Smooth muscle cell (in vitro differentiated cells): ENCODE measurements around the gene PGAP6. TPM values are rescaled to one million over a fixed set of nuclear protein-coding genes. Genes with fewer than 3 reads are reported as not detected.
"Not testable (repeated sequence)": the region's sequence is repeated elsewhere in the genome, so short reads cannot be mapped to it uniquely, and the experiment has no call there.

Experiments used
- DNase-seq: peaks from one replicate; lab custom pipeline; 2025; ENCODE audit not compliant: unreplicated experiment; lab: John Stamatoyannopoulos, UW
- H2AFZ ChIP-seq: fragments of 200-600 bp; sonication (generic); 2 replicates; pipeline ENCODE4 v1.6.0; 2016; ENCODE audit warnings: antibody characterized with exemption, low read depth, mild to moderate bottlenecking
- H3F3A ChIP-seq: fragments of 200-600 bp; sonication (generic); 2 replicates; pipeline ENCODE4 v1.6.0; 2017; ENCODE audit warnings: antibody characterized with exemption, low read depth
- H3K27ac ChIP-seq: fragments of 200-600 bp; sonication (generic); 2 replicates; pipeline ENCODE4 v1.5.1; 2016; ENCODE audit warnings: low read depth, mild to moderate bottlenecking
- H3K27me3 ChIP-seq: fragments of 200-600 bp; sonication (generic); 2 replicates; pipeline ENCODE4 v1.6.1; 2016; ENCODE audit warnings: low read depth, mild to moderate bottlenecking
- H3K36me3 ChIP-seq: fragments of 200-600 bp; sonication (generic); 2 replicates; pipeline ENCODE4 v1.5.1; 2016; ENCODE audit warnings: low read depth
- H3K4me1 ChIP-seq: fragments of 200-600 bp; sonication (generic); 2 replicates; pipeline ENCODE4 v1.5.1; 2016; ENCODE audit warnings: low read depth
- H3K4me2 ChIP-seq: fragments of 200-600 bp; sonication (generic); 2 replicates; pipeline ENCODE4 v1.6.0; 2016; ENCODE audit warnings: mild to moderate bottlenecking
- H3K4me3 ChIP-seq: fragments of 200-600 bp; sonication (generic); 2 replicates; pipeline ENCODE4 v1.5.1; 2016; ENCODE audit warnings: mild to moderate bottlenecking
- H3K79me2 ChIP-seq: fragments of 200-600 bp; sonication (generic); 2 replicates; pipeline ENCODE4 v1.6.0; 2016; ENCODE audit warnings: low read depth, mild to moderate bottlenecking
- H3K9ac ChIP-seq: fragments of 200-600 bp; sonication (generic); 2 replicates; pipeline ENCODE4 v1.6.0; 2016; ENCODE audit warnings: low read depth
- H3K9me3 ChIP-seq: fragments of 200-600 bp; sonication (generic); replicated peaks from 2 replicates; pipeline ENCODE4 v1.5.1; 2016; ENCODE audit warnings: low read depth
- H4K20me1 ChIP-seq: fragments of 200-600 bp; sonication (generic); 2 replicates; pipeline ENCODE4 v1.6.0; 2016; ENCODE audit warnings: low read depth
- WGBS: methylation state at CpG from one replicate; pipeline ENCODE4 v1.1.7; 2016; ENCODE audit warnings: low lambda C conversion rate; 5-methylcytosine and 5-hydroxymethylcytosine counted together
- polyA plus RNA-seq: library from polyadenylated mRNA; unstranded; fragments of >200 nt; fragmentation: Nextera tagmentation; extraction: Ambion mirVana; gene quantifications from 2 replicates; pipeline ENCODE4 v1.2.1, GENCODE V29; 2016
- total RNA-seq: library from RNA; depleted of rRNA; stranded (reverse); fragments of >200 nt; gene quantifications from 2 replicates; pipeline ENCODE4 v1.2.3, GENCODE V29; 2014
- TF ChIP-seq, protein P1 (sequence below): fragments of 200-600 bp; sonication (generic); IDR thresholded peaks from 2 replicates; pipeline ENCODE4 v1.5.1; 2017; ENCODE audit warnings: borderline replicate concordance, mild to moderate bottlenecking, antibody characterized with exemption; ENCODE audit not compliant: insufficient read depth, poor library complexity, severe bottlenecking

The PGAP6 gene
- total and polyA plus RNA-seq, 2 experiments from 2014 or later, result 57.1 to 80.0 TPM

DNA sequence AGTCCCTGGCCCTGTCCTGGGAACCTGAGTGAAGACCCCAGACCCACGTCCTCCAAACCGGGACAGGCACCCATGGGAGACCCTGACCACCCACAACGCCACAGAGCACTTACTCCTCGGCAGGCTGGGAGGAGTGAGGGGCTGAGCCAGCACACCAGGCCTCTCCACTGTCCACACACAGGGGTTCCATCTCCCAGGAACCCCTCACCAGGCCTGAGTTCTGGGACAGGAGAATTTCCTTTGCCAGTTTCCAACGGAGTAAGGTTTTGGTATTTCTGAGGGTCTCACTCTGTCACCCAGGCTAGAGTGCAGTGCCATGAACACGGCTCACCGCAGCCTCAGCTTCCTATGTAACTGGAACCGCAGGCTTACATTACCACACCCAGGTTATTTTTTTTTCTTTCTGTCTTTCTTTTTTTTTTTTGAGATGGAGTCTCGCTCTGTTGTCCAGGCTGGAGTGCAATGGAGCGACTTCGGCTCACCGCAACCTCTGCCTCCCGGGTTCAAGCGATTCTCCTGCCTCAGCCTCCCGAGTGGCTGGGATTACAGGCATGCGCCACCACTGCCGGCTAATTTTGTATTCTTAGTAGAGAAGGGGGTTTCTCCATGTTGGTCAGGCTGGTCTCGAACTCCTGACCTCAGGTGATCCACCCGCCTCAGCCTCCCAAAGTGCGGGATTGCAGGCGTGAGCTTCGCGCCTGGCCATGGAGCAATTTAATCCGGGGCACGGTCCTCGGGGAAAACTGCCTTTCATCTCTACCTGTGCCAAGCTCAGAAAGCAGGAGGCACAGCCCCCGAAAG, 1.6 kb downstream of the PGAP6 start:
- peak overlapping the region; percentile 100 for H3K4me2 ChIP-seq
- H3K27ac ChIP-seq, result no peak overlapping the region
- no peak overlapping the region for H3K9ac ChIP-seq
- no peak for DNase-seq
- no peaks in the 10 kb centered on the region for H3K36me3 ChIP-seq
- H3K9me3 ChIP-seq, result no peaks in the 10 kb centered on the region
- no peak overlapping the region for H2AFZ ChIP-seq
- no peaks in the 10 kb centered on the region for H3F3A ChIP-seq
- H3K27me3 ChIP-seq, result no peaks in the 10 kb centered on the region
- H3K4me3 ChIP-seq, result peak overlapping the region; percentile 92
- TF ChIP-seq, protein P1, sequence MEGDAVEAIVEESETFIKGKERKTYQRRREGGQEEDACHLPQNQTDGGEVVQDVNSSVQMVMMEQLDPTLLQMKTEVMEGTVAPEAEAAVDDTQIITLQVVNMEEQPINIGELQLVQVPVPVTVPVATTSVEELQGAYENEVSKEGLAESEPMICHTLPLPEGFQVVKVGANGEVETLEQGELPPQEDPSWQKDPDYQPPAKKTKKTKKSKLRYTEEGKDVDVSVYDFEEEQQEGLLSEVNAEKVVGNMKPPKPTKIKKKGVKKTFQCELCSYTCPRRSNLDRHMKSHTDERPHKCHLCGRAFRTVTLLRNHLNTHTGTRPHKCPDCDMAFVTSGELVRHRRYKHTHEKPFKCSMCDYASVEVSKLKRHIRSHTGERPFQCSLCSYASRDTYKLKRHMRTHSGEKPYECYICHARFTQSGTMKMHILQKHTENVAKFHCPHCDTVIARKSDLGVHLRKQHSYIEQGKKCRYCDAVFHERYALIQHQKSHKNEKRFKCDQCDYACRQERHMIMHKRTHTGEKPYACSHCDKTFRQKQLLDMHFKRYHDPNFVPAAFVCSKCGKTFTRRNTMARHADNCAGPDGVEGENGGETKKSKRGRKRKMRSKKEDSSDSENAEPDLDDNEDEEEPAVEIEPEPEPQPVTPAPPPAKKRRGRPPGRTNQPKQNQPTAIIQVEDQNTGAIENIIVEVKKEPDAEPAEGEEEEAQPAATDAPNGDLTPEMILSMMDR, result no peak
- H4K20me1 ChIP-seq, result peaks cover 25% of the 10 kb centered on the region
- H3K4me1 ChIP-seq, result peaks cover 12% of the 10 kb centered on the region
- WGBS, result 78% methylated on average over 22 of the region's 27 CpGs
- H3K79me2 ChIP-seq, result peaks cover 30% of the 10 kb centered on the region

DNA sequence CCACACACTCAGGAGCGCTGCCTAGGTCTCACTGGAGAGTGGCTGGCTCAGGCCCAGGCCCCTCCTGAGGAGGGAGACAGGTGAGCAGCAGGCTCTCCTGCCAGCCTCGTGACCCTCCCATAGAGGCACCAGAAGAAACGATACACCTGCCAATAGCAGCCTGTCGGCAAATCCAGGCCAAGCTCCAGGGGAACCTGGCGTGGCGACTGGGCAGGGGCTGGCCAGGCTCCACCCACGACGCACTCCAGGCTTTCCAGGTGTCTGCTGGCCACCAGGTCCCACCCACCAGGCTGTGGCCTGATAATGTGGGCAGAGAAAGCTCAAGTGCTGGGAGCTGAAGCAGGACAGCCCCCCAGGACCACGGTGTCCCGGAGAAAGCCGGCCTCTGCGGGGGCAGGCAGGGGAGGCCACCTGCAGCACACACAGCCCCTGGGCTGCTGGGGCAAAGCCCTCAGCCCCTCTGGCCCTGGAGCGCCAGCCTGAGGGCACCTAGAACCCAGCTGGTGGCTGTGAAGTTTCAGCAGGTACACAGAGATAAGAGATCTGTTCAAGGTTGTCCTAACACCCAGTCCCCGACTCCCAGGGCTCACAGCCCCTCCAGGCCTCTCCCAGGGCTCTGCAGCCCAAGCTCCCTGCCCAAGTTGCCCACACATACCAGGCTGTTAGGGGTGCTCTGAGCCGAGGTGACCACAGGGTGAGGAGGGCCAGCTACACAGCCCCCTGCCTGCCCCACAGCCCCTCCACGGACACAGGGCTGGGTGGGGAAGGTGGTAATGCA, 2.4 kb downstream of the PGAP6 start:
- H3K4me2 ChIP-seq, result no peak overlapping the region
- DNase-seq, result no peak

GRCh38 chr16:378821-379182, 3.0 kb downstream of the PGAP6 start:
- Histone ChIP-seq H3K36me3 (no peaks in the 10 kb centered on the region), H3K4me1 (peaks cover 9% of the 10 kb centered on the region), H2AFZ (no peak overlapping the region), H3K79me2 (peaks cover 30% of the 10 kb centered on the region), H3K9me3 (no peaks in the 10 kb centered on the region), H3K9ac (no peak overlapping the region), H3K27me3 (no peaks in the 10 kb centered on the region), H3K4me2 (no peak overlapping the region), H3F3A (no peaks in the 10 kb centered on the region), H4K20me1 (peaks cover 25% of the 10 kb centered on the region), H3K4me3 (no peak overlapping the region), H3K27ac (no peak overlapping the region)
- TF ChIP-seq, protein P1, result no peak
- 81% methylated on average over 14 of the region's 14 CpGs for WGBS
- no peak for DNase-seq

More for the DNA sequence above, 2.4 kb downstream of the PGAP6 start:
- H3K79me2 ChIP-seq, result peaks cover 30% of the 10 kb centered on the region
- no peak overlapping the region for H2AFZ ChIP-seq
- H3K27me3 ChIP-seq, result no peaks in the 10 kb centered on the region
- H3F3A ChIP-seq, result no peaks in the 10 kb centered on the region
- 62% methylated on average over 15 of the region's 16 CpGs for WGBS
- TF ChIP-seq, protein P1, result no peak
- H3K27ac ChIP-seq, result no peak overlapping the region
- no peak overlapping the region for H3K9ac ChIP-seq
- H3K4me3 ChIP-seq, result no peak overlapping the region
- H4K20me1 ChIP-seq, result peaks cover 25% of the 10 kb centered on the region
- H3K4me1 ChIP-seq, result peaks cover 12% of the 10 kb centered on the region
- H3K9me3 ChIP-seq, result no peaks in the 10 kb centered on the region
- no peaks in the 10 kb centered on the region for H3K36me3 ChIP-seq

- WGBS, result 92% methylated on average over 22 of the region's 36 CpGs
- H3K27ac ChIP-seq, H3K36me3 ChIP-seq, H3K9ac ChIP-seq, H3K4me3 ChIP-seq, H3K4me1 ChIP-seq, H3K9me3 ChIP-seq, DNase-seq, H3K4me2 ChIP-seq, H3K27me3 ChIP-seq, H3F3A ChIP-seq, H2AFZ ChIP-seq: not testable (repeated sequence)
- Histone ChIP-seq H3K79me2 (peaks cover 30% of the 10 kb centered on the region), H4K20me1 (peaks cover 25% of the 10 kb centered on the region)
These were observed 3.5 kb downstream of the PGAP6 start for GRCh38 chr16:378113-378820.
